Adipocyte (in vitro differentiated cells): ENCODE data around the gene EMX2.

Experiments
- DNase-seq: peaks from one replicate; pipeline ENCODE4 v3.0.0-alpha.2; 2015; ENCODE audit warnings: low read depth
- H3K27me3 ChIP-seq: replicated peaks from 2 replicates; pipeline ENCODE4 v1.7.0; 2013; ENCODE audit warnings: mild to moderate bottlenecking, low read length, moderate library complexity; ENCODE audit not compliant: control insufficient read depth, insufficient read depth
- H3K36me3 ChIP-seq: 2 replicates; pipeline ENCODE4 v1.7.0; 2013; ENCODE audit warnings: low read length, mild to moderate bottlenecking, moderate library complexity; ENCODE audit not compliant: control insufficient read depth, insufficient read depth, severe bottlenecking
- H3K4me1 ChIP-seq: 2 replicates; pipeline ENCODE4 v1.7.0; 2013; ENCODE audit warnings: mild to moderate bottlenecking, low read length, moderate library complexity; ENCODE audit not compliant: control insufficient read depth, insufficient read depth
- H3K4me3 ChIP-seq: 2 replicates; pipeline ENCODE4 v1.7.0; 2013; ENCODE audit warnings: mild to moderate bottlenecking, low read length, moderate library complexity
- H3K9ac ChIP-seq: 2 replicates; pipeline ENCODE4 v1.7.0; 2013; ENCODE audit warnings: mild to moderate bottlenecking, low read length, moderate library complexity
- H3K9me3 ChIP-seq: 2 replicates; pipeline ENCODE4 v1.7.0; 2013; ENCODE audit warnings: mild to moderate bottlenecking, low read length, moderate library complexity; ENCODE audit not compliant: control insufficient read depth

EMX2 gene

GRCh38 chr10:117532451-117533107 lies 10.0 kb upstream of the EMX2 start:
- Histone ChIP-seq H3K9me3 (no peaks in the 10 kb centered on the region), H3K4me3 (peak overlapping the region; percentile 73), H3K27me3 (no peaks in the 10 kb centered on the region), H3K9ac (peak overlapping the region; percentile 69), H3K36me3 (no peaks in the 10 kb centered on the region), H3K4me1 (peaks cover 16% of the 10 kb centered on the region)
- DNase-seq, result no peak

DNA sequence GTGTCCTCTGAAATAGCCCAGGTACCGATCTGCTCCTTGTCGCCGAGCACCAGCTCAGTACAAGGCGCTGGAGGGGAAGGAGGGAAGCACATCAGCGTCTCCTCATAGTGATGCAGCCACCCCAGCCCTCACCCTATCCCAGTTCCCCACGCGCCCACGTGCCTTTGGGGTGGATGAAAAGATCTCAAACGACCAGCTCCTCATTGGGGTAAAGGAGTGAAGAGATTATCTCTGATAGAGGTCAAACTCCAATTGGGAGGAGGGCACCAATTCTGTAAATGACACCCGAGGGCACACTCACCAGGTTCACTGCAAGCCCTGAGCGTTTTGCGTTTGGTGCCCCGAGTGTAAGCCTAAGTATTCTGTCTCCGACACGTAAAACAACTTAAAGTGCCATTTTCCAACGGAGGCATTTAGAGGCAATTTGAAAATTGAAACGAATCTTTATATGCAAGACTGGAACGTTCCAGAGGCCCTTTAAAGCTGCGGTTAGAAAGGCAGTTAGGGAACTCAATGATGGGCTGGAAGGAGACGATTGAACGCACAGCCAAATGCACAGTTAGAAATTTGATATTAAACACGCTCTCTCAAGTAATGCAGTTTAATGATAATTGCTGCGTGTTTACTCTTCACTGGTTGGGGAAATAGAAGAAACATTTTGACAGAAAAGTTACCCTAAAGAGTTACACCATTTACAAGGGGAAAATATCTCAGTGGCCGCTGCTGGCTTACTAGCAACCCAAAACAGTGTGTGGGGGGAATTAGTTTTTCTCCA lies 8.9 kb upstream of the EMX2 start:
- peak overlapping the region; percentile 73 for H3K4me3 ChIP-seq
- peaks cover 22% of the 10 kb centered on the region for H3K4me1 ChIP-seq
- H3K9ac ChIP-seq, result peak overlapping the region; percentile 82
- no peaks in the 10 kb centered on the region for H3K27me3 ChIP-seq
- no peak for DNase-seq
- H3K9me3 ChIP-seq, result no peaks in the 10 kb centered on the region
- H3K36me3 ChIP-seq, result no peaks in the 10 kb centered on the region

GRCh38 chr10:117534321-117535297 lies 7.9 kb upstream of the EMX2 start:
- Histone ChIP-seq H3K4me3 (peak overlapping the region; percentile 79), H3K27me3 (no peaks in the 10 kb centered on the region), H3K9ac (peak overlapping the region; percentile 82), H3K9me3 (no peaks in the 10 kb centered on the region), H3K36me3 (no peaks in the 10 kb centered on the region), H3K4me1 (peaks cover 22% of the 10 kb centered on the region)
- DNase-seq, result no peak

GRCh38 chr10:117535298-117536071 lies 7.1 kb upstream of the EMX2 start:
- no peak for DNase-seq

DNA sequence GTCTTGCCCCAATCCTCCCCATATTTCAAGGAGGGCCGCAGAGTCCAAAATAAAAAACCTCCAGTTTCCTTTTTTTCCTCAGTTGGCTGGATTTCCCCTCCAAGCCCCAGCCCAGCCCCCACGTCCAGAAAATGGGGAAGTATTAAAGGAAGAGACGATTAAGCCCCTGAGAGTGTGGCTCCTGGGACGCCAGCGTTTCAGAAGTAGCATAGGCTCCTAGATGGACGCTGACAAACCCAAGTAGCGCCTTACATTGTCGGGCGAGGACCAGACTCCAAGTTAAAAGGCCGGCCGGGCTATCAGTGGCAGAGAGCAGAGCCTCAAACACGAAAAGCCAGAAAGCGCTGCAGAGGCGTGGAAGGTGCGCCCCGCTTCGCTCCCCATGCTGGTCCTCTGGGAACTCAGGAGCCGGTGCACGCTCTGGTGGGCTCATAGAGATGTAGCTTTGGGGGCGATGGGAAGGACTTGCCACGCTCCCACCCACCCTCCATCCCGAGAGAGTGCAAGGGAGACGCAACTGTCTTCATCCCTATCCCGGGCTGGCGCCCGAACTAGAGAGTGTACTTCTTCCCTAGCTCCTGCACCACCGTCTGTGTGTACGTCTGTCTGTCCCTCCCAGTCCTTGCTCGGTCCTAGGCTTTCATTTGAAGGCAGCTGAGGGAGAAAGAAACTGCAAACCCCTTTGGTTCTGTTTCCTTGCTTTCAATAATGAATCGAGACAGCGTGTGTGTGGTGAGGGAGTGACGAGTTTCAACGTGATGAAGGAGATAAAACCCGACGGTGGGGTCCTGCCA lies 6.3 kb upstream of the EMX2 start:
- no peak for DNase-seq
- Histone ChIP-seq H3K36me3 (no peaks in the 10 kb centered on the region), H3K9me3 (no peaks in the 10 kb centered on the region), H3K4me1 (peaks cover 32% of the 10 kb centered on the region), H3K9ac (peak overlapping the region; percentile 82), H3K4me3 (peak overlapping the region; percentile 79), H3K27me3 (no peaks in the 10 kb centered on the region)

More at GRCh38 chr10:117535298-117536071, 7.1 kb upstream of the EMX2 start:
- peak overlapping the region; percentile 82 for H3K9ac ChIP-seq
- H3K4me1 ChIP-seq, result peaks cover 31% of the 10 kb centered on the region
- no peaks in the 10 kb centered on the region for H3K36me3 ChIP-seq
- peak overlapping the region; percentile 79 for H3K4me3 ChIP-seq
- no peaks in the 10 kb centered on the region for H3K27me3 ChIP-seq
- H3K9me3 ChIP-seq, result no peaks in the 10 kb centered on the region

DNA sequence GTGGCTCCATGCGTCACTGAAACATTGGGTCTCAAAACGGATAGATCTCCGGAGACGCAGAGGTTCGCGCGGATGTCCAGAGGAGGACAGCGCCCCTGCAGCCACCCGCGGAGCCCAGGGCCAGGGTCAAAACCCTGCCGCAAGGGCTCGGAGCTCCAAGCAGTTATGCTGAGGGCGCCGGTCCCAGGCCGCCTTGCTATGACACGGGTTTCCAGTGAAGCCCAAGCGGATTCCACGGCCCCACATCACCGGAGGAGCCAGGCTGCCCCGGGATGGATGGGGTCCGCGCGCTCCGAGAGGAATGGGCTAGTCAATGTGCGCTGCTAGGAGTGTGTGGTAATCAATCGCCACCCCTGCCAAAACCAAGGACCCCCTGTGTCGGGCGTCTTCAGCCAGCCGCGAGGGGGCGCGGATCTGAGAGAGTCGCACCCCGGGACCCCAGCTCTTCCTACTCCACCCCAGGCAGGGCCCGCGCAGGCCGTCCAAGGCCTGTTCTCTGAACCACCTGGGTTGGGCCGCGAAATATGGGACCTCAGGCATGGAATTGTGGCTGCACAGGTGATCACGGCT lies 5.6 kb upstream of the EMX2 start:
- Histone ChIP-seq H3K4me3 (peak overlapping the region; percentile 76), H3K27me3 (no peaks in the 10 kb centered on the region), H3K4me1 (peaks cover 32% of the 10 kb centered on the region), H3K9me3 (no peaks in the 10 kb centered on the region), H3K9ac (peak overlapping the region; percentile 81), H3K36me3 (no peaks in the 10 kb centered on the region)
- no peak for DNase-seq

- no peaks in the 10 kb centered on the region for H3K36me3 ChIP-seq
- H3K4me3 ChIP-seq, result peak overlapping the region; percentile 76
- DNase-seq, result peak; percentile 41
These were observed 5.1 kb upstream of the EMX2 start for GRCh38 chr10:117537436-117537903.

DNA sequence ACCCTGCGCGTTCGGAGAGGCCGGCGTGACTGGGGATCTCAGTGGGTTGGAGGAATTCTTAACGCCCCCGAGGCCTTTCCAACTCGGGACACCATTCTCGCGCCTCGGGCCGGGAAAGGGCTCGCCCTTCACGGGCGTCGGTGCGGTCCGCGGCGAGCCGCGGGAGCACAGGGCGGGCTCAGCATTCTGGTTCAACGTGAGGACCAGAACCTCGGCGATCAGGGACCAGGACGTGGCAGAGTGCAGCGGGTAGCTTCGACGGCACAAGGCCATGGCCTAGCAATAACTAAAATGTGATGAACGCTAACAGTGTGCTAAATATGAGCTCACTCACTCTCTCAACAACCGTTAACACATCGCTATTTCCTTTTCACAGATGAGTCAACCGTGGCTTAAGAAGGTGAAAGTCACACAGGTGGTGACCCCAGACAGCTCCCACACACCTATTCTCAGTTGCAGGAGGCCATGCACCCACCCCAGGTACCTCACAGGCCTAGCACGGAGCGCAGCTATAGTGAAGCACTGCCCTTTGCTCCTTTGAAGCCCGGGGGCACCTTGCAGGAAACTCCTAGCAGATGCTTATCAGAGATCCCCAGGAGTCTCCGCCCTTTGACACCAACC lies 4.5 kb upstream of the EMX2 start:
- Histone ChIP-seq H3K4me3 (peak overlapping the region; percentile 76), H3K9ac (peak overlapping the region; percentile 81), H3K4me1 (peaks cover 25% of the 10 kb centered on the region), H3K36me3 (no peaks in the 10 kb centered on the region), H3K9me3 (no peaks in the 10 kb centered on the region), H3K27me3 (no peaks in the 10 kb centered on the region)
- DNase-seq, result no peak

More at GRCh38 chr10:117537436-117537903, 5.1 kb upstream of the EMX2 start:
- H3K9ac ChIP-seq, result peak overlapping the region; percentile 81
- H3K4me1 ChIP-seq, result peaks cover 30% of the 10 kb centered on the region
- no peaks in the 10 kb centered on the region for H3K9me3 ChIP-seq
- H3K27me3 ChIP-seq, result no peaks in the 10 kb centered on the region

- no peak for DNase-seq
- peaks cover 23% of the 10 kb centered on the region for H3K4me1 ChIP-seq
- H3K36me3 ChIP-seq, result no peaks in the 10 kb centered on the region
These were observed 3.2 kb upstream of the EMX2 start for GRCh38 chr10:117539361-117539773.

More at GRCh38 chr10:117539361-117539773, 3.2 kb upstream of the EMX2 start:
- H3K4me3 ChIP-seq, result no peak overlapping the region
- H3K9ac ChIP-seq, result peak overlapping the region; percentile 81
- H3K9me3 ChIP-seq, result no peaks in the 10 kb centered on the region
- H3K27me3 ChIP-seq, result no peaks in the 10 kb centered on the region
